ENCODE measurements around the gene APLN. TPM values are rescaled to one million over a fixed set of nuclear protein-coding genes. Genes with fewer than 3 reads are reported as not detected.

The APLN gene, protein sequence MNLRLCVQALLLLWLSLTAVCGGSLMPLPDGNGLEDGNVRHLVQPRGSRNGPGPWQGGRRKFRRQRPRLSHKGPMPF
- total RNA-seq: under 1 TPM; 0.48 to 0.53 TPM

DNA sequence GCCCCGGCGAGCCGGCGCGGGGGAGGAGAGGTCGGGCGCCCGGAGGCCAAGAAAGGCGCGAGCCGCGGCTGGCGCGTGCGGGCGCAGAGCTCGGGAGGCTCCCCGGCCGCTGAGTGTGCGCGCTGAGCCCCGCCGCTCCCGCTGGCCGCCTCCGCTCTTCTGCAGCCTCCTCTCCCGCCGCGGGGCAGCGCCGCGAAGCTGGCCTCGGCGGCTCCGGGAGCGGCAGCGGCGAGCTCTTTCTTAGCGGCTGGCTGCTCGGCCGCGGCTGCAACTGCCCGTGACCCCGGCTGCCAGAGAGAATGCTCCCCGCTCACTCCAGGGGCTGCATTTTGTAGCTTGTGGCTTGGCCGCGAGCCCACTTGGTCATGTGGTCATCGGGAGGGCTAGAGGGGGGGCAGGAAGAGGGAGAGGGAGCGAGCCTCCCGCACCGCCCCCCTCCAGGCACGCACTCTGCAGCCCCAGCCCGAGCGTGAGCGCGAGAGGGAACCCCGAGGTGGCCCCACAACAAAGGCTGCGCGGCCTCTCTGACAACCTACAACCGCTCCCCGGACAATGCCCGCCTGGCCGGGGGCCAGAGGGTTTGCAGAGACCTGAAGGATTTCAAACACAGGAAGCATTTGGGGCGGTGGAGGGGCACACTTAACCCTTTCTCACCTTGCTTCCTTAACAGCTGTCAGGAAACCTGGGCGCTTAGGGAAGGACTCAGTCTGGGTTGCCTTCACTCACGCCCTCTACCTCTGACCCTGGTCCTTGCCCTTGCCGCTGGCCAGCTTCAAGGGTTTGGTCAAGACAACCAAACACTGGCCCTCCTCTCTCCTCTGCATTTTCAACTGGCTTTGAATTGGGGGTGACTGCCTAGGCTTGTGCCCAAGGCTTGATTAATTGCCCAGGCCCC lies at the start of gene APLN:
Gene APLN, minus strand, starts transcription at position 305 of the 895 bp plus-strand sequence. CDS start 326 bp downstream, outside the sequence.

Other genes with a start within 250 kb of the APLN start
- not detected for gene SMARCA1, start 131.5 kb downstream of the APLN start, total RNA-seq
- 1 to 10 TPM; 2.6 to 3.1 TPM for gene OCRL, start 114.7 kb downstream of the APLN start, total RNA-seq
- gene XPNPEP2, start 84.0 kb upstream of the APLN start, total RNA-seq: 1 to 10 TPM; 1.3 to 1.7 TPM
- gene SASH3, start 125.0 kb upstream of the APLN start, total RNA-seq: 100 to 1,000 TPM; 222 to 239 TPM
- 1 to 10 TPM; 7.6 to 8.3 TPM for gene ZDHHC9, start 188.9 kb upstream of the APLN start, total RNA-seq

All from activated naive CD4-positive, alpha-beta T cell treated with anti-CD3 and anti-CD28 coated beads, Interleukin-2, amount 10 ng/mL, durations not matched to agents 5 hours and 36 hours (primary cell).